ENCODE measurements around the gene CLC.
"Not testable (repeated sequence)": the region's sequence is repeated elsewhere in the genome, so short reads cannot be mapped to it uniquely, and the experiment has no call there.

Gene CLC

DNA sequence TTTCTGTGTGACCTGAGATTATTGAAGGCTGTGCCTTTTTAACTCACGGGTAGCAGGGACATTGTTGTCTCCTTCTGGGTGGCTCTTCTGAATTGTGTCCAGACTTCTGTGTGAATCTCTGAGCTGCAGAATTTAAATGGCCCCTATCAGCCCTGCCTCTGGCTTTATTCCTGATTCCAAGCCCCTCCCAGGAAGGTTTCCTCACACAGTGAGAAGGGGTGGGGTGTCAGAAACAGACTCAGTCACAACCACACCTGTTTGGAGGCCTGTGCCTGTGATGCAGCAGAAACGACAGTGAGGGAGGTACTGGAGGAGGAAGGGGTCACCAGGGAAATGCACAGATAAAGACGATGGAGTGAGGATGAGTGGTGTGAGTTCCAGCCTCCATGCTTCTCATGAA, at the start of gene CLC:
Gene CLC (minus strand): TSS at position 139 of the 400 bp plus-strand sequence. CDS start 77 bp downstream, at position 62.
- DNase-seq (ENCODE audit: low spot score), result no peak

DNA sequence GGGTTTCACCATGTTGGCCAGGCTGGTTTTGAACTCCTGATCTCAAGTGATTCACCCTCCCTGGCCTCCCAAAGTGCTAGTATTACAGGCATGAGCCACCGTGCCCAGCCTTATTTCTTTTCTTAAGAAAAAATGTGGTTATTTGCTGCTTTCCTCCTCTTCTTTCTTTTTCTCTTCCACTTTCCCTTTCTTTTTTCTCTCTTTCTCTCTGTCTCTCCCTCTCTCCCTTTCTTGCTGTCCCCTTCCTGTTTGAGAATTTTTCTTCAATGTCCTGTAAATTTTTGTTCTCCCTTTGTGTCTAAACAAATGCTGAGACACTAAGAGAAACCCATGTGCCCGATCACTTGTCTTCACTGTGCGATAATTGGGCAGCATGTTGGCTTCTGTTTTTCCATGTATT, 43.1 kb upstream of the CLC start:
- DNase-seq (ENCODE audit: low spot score), result no peak

DNA sequence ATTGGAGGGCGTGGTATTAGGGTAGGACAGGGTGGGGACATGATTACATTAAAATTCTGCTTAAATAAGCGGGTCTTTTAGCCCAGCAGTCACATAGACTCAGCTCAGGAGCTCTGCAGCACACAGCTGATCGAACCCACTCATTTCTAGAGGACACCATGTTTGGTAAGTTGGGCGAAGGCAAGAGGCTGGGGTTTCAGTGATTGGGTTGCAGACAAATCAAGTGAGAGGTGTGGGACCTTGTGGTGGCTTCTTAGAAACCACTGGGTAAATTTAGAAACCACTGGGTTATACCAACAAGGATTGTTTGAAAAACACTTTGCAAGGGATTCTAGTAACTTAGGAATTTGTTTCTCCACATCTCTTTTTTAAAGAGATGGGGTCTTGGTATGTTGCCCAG, 40.9 kb upstream of the CLC start, which contains the start of gene LEUTX:
Gene LEUTX (plus strand): TSS at position 92 of the 400 bp plus-strand sequence. CDS start 67 bp downstream, at position 159.
- DNase-seq (ENCODE audit: low spot score), result no peak

DNA sequence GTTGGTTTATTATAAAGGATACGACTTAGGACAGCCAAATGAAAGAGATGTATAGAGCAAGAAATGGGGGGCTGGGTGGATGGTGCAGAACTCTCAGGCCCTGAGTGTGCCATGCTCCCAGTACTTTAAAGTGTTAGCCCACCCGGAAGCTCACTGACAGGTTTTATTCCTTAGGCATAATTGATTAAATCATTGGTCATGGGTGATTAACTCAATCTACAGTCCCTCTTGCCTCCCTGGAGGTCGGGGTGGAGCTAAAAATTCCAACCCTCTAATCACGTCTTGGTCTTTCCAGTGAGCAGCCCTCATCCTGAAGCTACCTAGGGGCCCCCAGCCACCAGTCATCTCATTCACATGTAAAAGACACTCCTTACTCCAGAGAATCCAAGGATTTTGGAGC, 31.0 kb upstream of the CLC start:
- no peak for DNase-seq (ENCODE audit: low spot score)

DNA sequence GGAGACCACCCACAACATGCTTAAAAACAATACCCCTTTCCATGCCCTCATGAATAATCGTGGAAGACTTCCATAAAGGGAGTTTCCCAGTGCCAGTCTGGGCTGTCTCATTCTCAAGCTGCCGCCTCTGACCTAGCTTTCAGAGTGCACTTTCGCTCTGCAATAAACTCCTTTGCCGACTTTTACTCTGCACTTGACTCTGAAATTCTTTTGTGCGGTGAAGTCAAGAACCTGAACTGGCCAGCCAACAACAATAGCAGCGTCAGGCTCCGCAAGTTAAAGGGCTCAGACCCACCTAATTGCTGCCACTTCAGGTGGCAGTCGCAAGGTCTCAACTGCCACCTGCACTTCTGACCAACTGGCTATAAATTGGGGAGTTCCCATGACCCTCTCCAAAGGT, 30.5 kb upstream of the CLC start:
- DNase-seq (ENCODE audit: low spot score), result no peak

DNA sequence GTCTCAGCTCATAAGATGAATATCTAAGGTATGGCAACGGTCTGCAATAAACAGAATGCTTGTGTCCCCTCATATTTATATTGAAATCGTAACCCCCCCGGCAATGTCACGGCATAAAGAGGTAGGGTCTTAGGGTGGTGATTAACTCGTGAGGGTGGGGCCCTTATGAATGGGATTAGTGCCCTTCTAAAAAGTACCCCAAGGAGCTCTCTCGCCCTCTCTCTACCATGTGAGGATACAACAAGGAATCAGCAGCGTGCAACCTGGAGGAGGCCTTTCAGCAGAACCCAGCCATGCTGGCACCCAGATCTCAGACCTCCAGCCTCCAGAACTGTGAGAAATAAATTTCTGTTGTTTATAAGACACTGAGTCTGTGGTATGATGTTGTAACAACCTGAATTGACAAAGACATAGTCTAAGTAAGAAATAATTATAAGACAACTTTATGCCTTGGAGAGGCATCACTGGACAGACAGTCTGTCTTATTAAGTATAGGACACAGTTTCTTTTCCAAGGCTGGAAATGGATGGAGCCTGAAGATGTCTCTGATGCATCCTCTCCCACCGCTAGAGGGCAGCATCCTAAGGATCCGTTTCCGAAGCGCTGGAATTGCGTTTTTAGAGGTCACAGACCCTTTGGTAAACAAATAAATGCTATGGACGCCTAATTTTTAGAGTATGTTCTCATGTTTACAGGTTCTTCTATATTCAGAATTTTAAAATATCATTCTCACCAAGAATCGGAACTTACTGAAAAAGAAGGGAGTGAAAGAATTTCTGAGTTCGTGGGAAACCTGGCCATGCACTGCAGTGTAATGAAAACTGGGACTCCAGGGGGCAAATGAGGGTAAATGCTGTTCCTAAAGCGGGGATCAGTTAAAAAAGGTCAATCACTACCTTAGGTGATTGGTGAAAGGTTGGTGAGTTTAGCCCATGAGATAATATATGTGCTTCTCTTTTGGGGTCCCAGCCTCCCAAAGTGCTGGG, 27.6 kb upstream of the CLC start:
- DNase-seq (ENCODE audit: low spot score), result peak; percentile 52

DNA sequence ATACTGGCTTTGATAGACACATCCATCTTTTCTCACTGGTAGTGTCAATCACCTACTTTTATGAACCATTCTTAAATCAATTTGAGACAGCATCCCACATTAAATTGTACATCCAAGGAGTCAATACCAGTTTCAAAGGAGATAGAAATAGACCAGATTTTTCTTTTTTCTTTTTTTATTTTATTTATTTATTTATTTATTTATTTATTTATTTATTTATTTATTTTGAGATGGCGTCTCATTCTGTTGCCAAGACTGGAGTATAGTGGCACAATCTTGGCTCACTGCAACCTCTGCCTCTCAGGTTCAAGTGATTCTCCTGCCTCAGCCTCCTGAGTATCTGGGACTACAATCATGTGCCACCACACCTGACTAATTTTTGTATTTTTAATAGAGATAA, 24.0 kb upstream of the CLC start:
- DNase-seq (ENCODE audit: low spot score), result not testable (repeated sequence)

DNA sequence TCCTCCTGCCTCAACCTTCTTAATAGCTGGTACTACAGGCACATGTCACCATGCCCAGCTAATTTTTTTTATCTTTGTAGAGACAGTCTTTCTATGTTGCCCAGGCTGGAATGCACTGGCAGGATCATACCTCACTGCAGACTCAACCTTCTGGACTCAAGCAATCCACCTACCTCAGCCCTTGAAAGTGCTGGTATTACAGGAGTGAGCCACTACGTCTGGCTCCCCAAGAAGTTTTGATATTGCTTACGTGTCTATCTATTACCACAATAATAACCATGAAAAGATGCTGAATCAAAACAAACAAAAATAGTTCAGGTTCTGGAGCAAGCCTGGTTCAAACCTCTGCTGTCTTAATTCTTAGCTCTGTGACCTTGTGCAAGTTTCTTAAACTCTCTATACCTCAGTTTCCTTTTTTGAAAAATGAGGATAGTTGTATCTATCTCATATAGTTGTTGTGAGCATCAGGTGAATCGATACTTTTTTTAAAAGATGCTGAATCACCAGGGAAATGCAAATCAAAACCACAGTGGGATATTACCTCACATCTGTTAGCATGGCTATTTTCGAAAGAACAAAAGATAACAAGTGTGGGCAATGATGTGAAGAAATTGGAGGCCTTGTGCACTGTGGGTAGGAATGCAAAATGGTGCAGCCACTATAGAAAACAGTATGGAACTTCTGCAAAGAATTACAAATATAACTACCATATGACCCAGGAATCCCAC, 21.8 kb upstream of the CLC start:
- DNase-seq (ENCODE audit: low spot score), result no peak

DNA sequence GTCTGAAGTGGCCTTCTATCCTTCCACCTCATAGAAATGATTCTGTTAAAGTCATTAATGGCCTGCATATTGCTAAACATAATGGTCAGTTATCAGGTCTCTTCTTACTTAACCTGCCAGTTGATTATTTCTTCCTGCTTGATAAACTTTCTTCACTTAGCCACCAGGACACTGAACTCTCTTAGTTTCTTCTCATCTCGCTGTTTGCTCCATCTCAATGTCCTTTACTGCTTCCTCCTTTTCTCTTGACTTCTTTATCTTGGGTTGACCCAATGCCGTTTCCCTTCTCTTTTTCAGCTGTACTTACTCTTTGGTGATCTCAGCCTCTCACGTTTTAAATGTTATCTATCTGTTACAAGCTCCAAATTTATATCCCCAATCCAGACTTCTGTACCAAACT, 17.1 kb upstream of the CLC start:
- no peak for DNase-seq (ENCODE audit: low spot score)

DNA sequence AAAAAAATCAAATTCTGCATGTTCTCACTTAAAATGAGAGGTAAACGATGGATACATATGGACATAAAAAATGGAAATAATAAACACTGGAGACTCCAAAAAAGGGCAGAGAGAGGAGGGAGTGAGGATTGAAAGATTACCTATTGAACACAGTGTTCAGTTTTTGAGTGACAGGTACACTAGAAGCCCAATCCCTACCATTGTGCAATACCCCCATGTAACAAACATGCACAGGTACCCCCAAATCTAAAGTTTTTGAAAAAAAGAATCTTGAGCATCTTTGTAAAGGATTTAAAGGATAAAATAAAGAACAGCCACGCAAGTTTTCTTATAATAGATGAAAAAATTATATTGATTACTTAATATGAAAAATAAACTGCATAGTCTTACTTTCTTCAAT, 16.7 kb upstream of the CLC start:
- DNase-seq (ENCODE audit: low spot score), result no peak

DNA sequence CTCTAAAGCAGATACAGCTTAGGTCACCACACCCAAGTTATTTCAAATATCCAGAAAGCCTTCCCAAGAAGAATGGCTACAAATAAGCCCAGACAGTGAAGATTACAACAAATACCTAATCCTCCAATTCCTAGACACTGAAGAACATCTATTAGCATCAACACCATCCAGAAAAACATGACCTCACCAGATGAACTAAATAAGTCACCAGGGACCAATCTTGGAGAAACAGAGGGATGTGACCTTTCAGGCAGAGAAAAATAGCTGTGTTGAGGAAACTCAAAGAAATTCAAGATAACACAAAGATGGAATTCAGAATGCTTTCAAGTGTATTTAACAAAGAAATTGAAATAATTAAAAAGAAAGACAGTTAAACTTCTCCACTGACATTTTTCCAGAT, 15.0 kb upstream of the CLC start:
- DNase-seq (ENCODE audit: low spot score), result no peak

DNA sequence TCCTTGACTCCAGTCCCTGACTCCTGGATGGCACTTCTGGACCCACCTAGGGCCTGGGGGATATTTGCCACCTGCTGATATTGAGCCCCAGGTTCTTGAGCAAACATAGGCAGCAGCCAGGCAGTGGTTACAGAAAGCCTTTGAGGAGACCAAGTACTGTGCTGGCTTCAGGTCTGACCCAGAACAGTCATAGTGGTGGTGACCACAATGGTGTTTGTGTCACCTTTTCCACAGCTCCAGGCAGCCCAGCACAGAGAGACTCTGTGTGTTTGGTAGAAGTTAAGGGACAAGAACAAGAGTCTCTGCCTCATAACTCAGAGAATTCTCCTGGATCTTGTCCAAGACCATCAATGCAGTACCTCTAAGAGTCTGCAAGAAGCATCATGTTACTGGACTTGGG, 14.6 kb upstream of the CLC start:
- DNase-seq (ENCODE audit: low spot score), result no peak

DNA sequence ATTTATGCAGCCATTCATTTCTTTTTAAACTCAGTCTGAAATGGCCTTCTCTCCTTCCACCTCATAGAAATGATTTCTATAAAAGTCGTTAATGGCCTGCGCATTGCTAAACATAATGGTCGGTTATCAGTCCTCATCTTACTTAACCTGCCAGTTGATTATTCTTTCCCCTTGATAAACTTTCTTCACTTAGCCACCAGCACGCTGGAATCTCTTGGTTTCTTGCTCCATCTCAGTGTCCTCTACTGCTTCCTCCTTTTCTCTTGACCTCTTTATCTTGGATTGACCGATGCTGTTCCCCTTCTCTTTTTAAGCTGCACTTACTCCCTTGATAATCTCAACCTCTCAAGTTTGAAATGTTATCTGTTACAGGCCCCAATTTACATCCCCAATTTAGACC, 12.2 kb upstream of the CLC start:
- no peak for DNase-seq (ENCODE audit: low spot score)

DNA sequence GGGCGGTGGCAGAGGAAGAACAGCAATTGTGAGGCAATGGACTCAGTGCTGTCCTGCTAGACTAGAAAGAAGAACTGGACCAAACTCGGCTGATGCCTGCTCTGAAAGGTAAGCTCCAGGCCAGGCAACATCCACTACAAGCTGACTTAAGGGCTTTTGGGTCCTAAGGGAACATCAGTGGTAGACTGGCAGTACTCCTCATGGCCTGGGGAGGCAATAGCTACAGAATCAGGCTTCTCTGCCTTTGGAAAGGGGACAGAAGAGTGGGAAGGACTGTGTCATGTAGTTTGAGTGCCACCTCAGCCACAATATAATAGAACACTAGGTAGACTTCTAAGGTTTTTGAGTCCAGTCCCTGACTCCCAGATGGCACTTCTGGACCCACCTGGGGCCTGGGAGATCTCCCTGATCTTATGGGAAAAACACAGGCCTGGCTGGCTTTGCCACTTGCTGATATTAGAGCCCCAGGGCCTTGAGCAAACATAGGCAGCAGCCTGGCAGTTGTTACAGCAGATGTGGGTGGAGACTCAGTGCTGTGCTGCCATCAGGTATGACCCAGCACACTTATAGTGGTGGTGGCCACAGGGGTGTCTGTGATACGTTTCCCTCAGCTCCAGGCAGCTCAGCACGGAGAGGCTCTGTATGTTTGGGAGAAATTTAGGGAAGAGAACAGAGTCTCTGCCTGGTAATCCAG, 9.2 kb upstream of the CLC start:
- peak; percentile 29 for DNase-seq (ENCODE audit: low spot score)

DNA sequence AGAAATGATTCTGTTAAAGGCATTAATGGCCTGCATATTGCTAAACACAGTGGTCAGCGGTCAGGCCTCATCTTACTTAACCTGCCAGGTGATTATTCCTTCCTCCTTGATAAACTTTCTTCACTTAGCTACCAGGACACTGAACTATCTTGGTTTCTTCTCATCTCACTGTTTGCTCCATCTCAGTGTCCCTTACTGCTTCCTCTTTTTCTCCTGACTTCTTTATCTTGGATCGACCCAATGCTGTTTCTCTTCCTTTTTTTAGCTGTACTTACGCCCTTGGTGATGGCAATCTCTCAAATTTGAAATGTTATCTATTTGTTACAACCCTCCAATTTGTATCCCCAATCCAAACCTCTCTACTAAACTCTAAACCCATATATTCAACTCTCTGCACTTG, 7.8 kb upstream of the CLC start:
- DNase-seq (ENCODE audit: low spot score), result no peak

DNA sequence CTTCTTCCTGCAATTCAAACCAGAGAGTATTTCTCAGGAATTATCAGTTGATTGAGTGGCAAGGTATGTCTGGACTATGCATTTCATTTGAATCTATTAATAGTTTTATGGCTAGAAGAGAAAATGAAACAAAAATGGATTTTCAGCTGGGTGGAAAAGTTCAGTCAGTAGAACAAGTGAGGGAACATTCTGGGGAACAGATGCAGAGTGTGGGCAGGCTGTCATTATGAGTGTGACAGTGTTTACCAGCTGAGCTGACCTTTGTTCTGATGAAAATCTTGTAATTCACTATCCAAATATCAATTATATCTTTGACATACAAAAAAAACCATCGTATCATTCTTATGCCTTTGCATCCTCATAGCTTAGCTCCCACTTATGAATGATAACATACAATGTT, 2.6 kb upstream of the CLC start:
- DNase-seq (ENCODE audit: low spot score), result no peak

DNA sequence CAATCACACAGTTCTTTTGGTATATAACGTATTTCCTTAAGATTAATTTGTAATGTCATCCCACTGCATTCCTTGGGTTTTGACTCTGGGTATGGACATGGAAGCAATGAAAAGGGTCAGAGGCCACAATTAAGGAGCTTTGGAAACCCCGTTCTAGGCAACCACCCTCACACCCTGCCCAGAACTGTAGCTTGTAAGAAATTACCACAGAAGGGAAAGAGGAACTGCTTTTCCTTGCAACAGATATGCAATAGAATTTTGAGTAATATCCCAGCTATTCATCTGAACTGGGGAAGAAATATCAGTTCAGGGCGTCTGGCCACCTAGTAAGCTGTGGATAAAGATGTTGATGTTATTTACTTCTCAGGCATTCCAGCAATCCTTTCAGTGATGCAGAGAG, 985 bp upstream of the CLC start:
- no peak for DNase-seq (ENCODE audit: low spot score)

DNA sequence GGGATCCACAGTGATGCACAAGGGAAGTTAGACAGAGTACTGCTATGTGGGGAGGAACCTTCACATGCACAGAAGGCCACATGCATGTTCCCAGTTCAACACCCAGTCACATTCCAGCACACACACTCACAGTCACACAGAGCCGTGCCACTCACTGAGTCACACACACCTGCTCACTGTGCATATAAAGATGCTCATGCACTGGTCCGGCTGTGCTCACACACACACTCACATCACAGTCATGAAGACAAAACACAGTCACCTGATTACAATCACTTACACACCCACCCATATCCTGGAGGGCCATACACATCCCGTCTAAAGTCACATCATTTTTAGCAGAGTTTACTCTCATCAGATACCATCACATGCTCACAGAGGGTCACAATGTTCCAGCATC, 478 bp downstream of the CLC start:
- DNase-seq (ENCODE audit: low spot score), result no peak

DNA sequence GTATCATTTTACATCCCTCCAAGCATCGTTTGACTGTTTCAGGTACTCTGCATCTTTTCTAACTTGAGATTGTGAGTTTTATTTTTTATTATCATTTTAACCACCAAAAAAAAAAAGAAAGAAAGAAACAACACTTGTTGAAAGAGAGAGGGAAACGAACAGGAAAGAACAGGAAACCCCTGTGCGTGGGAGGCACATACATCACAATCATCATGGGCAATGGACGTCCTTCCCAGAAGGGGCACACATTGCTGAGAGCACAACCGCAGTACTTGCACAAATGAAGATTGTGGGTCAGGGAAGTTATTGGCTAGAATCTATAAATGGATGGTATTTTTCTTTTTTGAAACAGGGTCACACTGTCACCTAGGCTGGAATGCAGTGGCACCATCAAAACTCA, 1.7 kb downstream of the CLC start:
- no peak for DNase-seq (ENCODE audit: low spot score)

DNA sequence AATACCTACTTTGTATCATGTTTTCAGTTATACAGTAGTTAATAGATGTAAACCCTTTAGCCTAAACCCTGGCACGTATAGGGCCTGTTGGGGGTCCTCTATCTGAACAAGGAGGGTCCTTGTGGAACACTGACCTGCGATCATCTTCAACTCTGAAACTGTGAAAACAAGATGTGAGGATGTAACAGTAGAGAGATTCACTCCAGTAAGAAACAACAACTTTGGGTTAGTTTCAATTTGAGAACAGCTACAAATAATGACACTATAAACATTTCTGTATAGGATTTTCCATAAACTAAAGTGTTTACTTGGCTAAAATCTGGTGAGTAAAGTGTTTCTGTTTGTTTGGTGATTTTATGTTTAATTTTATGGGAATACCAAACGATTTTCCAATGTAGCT, 2.1 kb downstream of the CLC start:
- no peak for DNase-seq (ENCODE audit: low spot score)

DNA sequence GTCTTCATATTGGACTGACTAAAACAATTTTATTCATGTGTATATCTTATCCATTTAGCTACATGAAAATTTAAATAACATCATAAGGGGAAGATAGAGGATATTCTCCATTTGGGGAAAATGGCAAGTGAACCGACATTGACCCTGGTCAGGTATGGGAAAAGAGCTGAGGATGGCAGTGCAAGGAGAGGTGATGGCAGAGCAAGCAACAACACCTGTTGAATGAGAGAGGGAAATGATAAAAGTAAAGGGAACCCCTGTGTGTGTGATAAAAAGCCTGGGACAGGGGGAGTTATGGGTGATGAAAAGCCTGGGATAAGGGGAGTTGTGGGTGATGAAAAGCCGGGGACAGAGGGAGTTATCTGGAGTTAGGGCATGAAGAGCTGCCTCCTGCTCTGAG, 4.0 kb downstream of the CLC start:
- DNase-seq (ENCODE audit: low spot score), result no peak

DNA sequence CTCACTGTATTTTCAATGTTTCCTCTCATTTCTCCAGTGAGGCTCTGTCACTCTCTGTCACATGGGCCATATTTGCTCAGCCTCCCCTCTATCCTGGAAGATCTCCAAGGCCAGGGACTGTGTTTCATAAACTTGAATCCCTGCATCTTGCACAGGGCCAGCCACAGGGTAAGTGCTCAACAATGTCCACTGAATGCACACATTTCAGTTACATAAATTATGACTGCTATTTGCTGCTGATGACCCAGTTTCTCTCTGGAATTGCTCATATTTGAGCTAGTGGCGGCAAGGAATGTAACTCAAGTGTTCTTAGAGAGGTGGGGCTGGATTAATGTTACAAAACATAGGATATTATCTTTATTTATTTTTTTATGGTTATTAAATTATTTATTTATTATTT, 6.1 kb downstream of the CLC start:
- no peak for DNase-seq (ENCODE audit: low spot score)

DNA sequence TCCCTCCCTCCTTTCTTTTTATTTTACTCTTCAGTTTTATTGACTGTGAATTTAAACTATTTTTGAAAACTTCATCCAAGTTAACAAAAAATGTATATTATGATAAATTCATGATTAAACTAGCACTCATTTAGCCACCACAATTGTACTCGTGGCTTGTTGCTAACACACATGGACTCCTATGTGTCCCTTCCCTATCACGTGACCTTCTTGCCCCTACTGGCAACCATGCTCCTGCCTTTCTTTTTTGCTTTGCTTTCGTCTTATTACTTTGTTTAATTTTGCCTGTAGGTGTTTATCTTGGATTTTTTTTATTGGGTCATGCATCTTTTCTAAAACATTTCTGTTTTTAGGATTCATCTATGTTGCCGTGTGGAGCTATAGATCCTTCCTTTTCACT, 8.2 kb downstream of the CLC start:
- DNase-seq (ENCODE audit: low spot score), result no peak

Measured in SW480 (cell line).